SK-N-MC (cell line): Measurements from ENCODE around the gene RIMKLB.

Experiments
- DNase-seq: peaks from one replicate; pipeline ENCODE4 v3.0.0-alpha.2; 2011; ENCODE audit warnings: low read depth, low spot score
- H3K27ac ChIP-seq: fragments of 200-600 bp; sonication (generic); 2 replicates; pipeline ENCODE4 v1.5.1; 2016; ENCODE audit warnings: mixed run types
- H3K36me3 ChIP-seq: fragments of 200-600 bp; sonication (generic); 2 replicates; pipeline ENCODE4 v1.6.1; 2017; ENCODE audit warnings: antibody characterized with exemption, low read length, mixed read lengths; ENCODE audit not compliant: insufficient read depth
- H3K4me3 ChIP-seq: fragments of 200-600 bp; sonication (generic); 2 replicates; pipeline ENCODE4 v1.5.1; 2016
- H3K9ac ChIP-seq: fragments of 200-600 bp; sonication (generic); 2 replicates; pipeline ENCODE4 v1.8.0; 2017; ENCODE audit warnings: mixed run types, mixed read lengths; ENCODE audit not compliant: insufficient read length
- H3K9me3 ChIP-seq: fragments of 200-600 bp; sonication (generic); 2 replicates; pipeline ENCODE4 v1.6.1; 2017; ENCODE audit warnings: low read depth, mild to moderate bottlenecking, antibody characterized with exemption, low read length, moderate library complexity, mixed read lengths
- EZH2 ChIP-seq: fragments of 200-600 bp; sonication (generic); IDR thresholded peaks from one replicate; pipeline ENCODE4 v1.6.1; 2017; ENCODE audit warnings: antibody characterized with exemption
- FOXP2 ChIP-seq: optimal IDR thresholded peaks from 2 replicates; pipeline ENCODE3; 2011; ENCODE audit warnings: mild to moderate bottlenecking, moderate library complexity; ENCODE audit not compliant: insufficient read depth; ENCODE audit errors: extremely low read length, control extremely low read depth
- POLR2AphosphoS5 ChIP-seq: IDR thresholded peaks from 2 replicates; pipeline ENCODE4 v1.6.1; 2012; ENCODE audit warnings: mild to moderate bottlenecking, low read depth, low read length, borderline replicate concordance

RIMKLB gene, protein sequence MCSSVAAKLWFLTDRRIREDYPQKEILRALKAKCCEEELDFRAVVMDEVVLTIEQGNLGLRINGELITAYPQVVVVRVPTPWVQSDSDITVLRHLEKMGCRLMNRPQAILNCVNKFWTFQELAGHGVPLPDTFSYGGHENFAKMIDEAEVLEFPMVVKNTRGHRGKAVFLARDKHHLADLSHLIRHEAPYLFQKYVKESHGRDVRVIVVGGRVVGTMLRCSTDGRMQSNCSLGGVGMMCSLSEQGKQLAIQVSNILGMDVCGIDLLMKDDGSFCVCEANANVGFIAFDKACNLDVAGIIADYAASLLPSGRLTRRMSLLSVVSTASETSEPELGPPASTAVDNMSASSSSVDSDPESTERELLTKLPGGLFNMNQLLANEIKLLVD

DNA sequence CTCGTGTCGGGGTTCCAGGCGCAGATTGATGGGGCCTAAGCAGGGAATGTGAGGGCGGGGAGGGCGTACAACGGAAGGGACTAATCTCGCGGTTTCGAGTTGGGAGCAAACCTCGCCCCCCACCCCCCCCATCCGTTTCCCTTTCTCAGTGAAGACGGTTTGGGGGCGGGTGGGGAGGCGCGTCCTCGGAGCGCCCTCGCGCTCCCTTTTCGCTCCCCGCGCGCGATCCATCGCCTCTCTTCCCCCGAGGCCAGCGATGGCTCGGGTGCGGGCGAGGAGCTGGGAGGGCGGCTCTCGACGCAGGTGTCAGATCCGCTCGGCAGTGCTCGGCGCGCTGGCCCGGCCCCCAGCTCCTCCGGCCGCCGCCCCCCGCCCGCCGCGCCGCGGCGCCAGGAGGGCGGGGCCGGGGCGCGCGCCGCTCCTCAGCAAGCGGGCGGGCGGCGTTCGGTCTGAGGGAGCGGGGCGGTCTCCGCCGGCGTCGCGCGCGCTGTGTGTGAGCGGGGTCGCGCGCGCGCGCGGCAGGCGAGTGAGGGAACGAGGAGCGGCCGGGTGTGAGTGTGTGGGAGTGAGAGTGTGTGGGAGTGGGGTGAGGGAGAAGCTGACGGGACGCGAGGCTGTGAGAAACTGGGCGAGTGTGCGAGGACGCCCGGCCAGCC is at the start of gene RIMKLB:
Gene RIMKLB, plus strand, starts transcription at position 516 of the 656 bp plus-strand sequence. CDS start 15,876 bp downstream, outside the sequence.
- no peak for TF ChIP-seq FOXP2
- TF ChIP-seq POLR2AphosphoS5 = peak; percentile 73
- no peaks in the 10 kb centered on the region for H3K9me3 ChIP-seq
- H3K36me3 ChIP-seq = peaks cover 13% of the 10 kb centered on the region; the same call in 1 of the 2 replicates
- H3K9ac ChIP-seq = peak within 1 kb of the TSS; percentile 91
- H3K4me3 ChIP-seq = peak within 1 kb of the TSS; percentile 98
- peak within 1 kb of the TSS; percentile 74 for H3K27ac ChIP-seq
- DNase-seq = no peak

DNA sequence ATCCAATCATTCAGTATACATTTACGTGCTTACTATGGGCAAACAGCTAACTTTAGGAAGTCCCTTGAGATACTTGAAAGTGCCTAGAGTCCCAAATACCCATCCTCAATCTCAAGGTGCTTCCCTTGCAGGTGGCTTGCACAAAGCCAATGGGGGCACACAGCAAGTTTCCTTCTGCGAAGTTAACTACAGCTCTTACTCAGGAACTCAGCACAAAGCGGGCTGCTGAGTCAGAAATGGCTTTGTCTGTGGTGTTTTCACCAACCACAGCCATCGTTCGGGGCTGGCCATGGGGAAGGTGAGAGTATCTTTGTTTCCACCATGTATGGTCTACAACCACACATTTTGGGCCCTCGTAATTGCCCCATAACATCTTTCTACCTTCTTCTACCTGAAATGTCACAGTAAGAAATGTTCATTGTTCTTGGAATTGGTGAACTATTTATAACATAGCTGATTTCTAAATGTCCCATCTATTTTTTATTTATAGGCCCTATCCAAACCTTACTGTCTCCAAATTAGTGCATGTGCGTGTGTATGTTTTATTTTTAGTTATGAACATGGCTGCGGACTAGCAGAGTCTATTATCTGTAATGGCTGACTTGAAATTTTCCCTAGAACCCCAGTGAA is 49.1 kb upstream of the RIMKLB start:
- Histone ChIP-seq H3K27ac (no peak overlapping the region), H3K36me3 (no peaks in the 10 kb centered on the region), H3K9me3 (no peaks in the 10 kb centered on the region), H3K4me3 (no peak overlapping the region), H3K9ac (no peak overlapping the region)
- TF ChIP-seq FOXP2 = no peak
- TF ChIP-seq POLR2AphosphoS5 = no peak
- TF ChIP-seq EZH2 = no peak
- DNase-seq = no peak

DNA sequence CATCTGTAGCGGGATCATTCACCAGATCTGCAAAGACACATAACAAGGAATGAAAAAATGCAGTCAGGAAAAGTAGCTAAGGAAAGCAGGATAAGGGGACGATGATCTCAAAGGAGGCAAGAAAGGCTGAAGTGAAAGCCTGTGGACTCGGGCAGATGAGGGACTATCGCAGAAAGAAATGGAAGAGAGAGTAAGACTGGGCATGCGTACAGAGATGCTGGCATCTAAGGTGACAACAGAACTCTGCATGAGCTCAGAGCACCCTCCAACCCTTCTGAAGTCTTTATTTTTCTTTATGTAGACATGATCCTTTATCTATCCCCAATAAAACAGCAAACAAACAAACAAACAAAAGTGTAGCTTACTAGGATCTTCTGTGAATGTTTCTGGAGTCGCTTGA is 42.4 kb upstream of the RIMKLB start:
- no peaks in the 10 kb centered on the region for H3K36me3 ChIP-seq
- TF ChIP-seq EZH2 (no peak), FOXP2 (no peak), POLR2AphosphoS5 (no peak)
- H3K4me3 ChIP-seq = no peak overlapping the region
- H3K27ac ChIP-seq = no peak overlapping the region
- no peaks in the 10 kb centered on the region for H3K9me3 ChIP-seq
- no peak overlapping the region for H3K9ac ChIP-seq
- no peak for DNase-seq

GRCh38 chr12:8658346-8658745 is 39.4 kb upstream of the RIMKLB start:
- H3K27ac ChIP-seq = no peak overlapping the region
- H3K36me3 ChIP-seq = no peaks in the 10 kb centered on the region
- TF ChIP-seq POLR2AphosphoS5 (no peak), FOXP2 (no peak), EZH2 (no peak)
- DNase-seq = no peak
- H3K9ac ChIP-seq = no peak overlapping the region
- H3K9me3 ChIP-seq = no peaks in the 10 kb centered on the region
- no peak overlapping the region for H3K4me3 ChIP-seq

DNA sequence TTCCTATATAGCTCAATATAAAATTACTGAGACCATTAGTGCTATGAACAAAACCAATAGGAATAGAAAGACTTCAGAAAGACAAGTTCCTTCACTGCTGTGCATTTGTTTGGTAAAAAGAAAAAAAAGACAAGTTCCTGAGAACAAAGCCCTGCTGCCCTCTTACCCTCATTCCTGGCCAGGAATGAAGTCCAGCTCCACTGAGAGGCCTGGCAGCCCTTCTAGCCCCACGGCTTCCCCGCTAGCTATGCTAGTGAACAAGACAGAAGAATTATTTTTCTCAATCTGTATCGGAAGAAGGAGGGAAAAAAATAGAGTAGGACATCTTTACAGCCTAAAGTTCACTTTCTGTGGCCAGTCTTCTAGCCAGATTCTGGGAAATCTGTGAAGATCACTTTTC is 36.8 kb upstream of the RIMKLB start:
- Histone ChIP-seq H3K9me3 (no peaks in the 10 kb centered on the region), H3K27ac (no peak overlapping the region), H3K36me3 (no peaks in the 10 kb centered on the region), H3K4me3 (no peak overlapping the region), H3K9ac (no peak overlapping the region)
- DNase-seq = no peak
- TF ChIP-seq FOXP2 (no peak), POLR2AphosphoS5 (no peak), EZH2 (no peak)

GRCh38 chr12:8661751-8662150 is 36.0 kb upstream of the RIMKLB start:
- DNase-seq = no peak
- H3K9ac ChIP-seq = no peak overlapping the region
- H3K9me3 ChIP-seq = no peaks in the 10 kb centered on the region
- no peak for TF ChIP-seq EZH2
- no peak for TF ChIP-seq FOXP2
- TF ChIP-seq POLR2AphosphoS5 = no peak
- no peaks in the 10 kb centered on the region for H3K36me3 ChIP-seq
- H3K27ac ChIP-seq = no peak overlapping the region
- no peak overlapping the region for H3K4me3 ChIP-seq

GRCh38 chr12:8662593-8662992 is 35.2 kb upstream of the RIMKLB start, which contains the start of gene MFAP5:
Gene MFAP5 (minus strand): TSS chr12:8662826. CDS start chr12:8662104, 722 bp downstream.
- TF ChIP-seq FOXP2 (no peak), POLR2AphosphoS5 (no peak), EZH2 (no peak)
- Histone ChIP-seq H3K9me3 (no peaks in the 10 kb centered on the region), H3K9ac (no peak within 1 kb of the TSS), H3K27ac (no peak within 1 kb of the TSS), H3K36me3 (no peaks in the 10 kb centered on the region), H3K4me3 (no peak within 1 kb of the TSS)
- DNase-seq = no peak
